Activated CD4-positive, alpha-beta T cell treated with anti-CD3 and anti-CD28 coated beads, Interleukin-10, Interleukin-2, amounts not matched to agents 100 ng/mL and 50 ng/mL, durations not matched to agents 16 hours and 8 hours (primary cell): Measurements from ENCODE around the gene BRIX1.

Source experiments
- DNase-seq: peaks from one replicate; pipeline ENCODE4 v3.0.0-alpha.2; 2020

BRIX1 gene, protein sequence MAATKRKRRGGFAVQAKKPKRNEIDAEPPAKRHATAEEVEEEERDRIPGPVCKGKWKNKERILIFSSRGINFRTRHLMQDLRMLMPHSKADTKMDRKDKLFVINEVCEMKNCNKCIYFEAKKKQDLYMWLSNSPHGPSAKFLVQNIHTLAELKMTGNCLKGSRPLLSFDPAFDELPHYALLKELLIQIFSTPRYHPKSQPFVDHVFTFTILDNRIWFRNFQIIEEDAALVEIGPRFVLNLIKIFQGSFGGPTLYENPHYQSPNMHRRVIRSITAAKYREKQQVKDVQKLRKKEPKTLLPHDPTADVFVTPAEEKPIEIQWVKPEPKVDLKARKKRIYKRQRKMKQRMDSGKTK

DNA sequence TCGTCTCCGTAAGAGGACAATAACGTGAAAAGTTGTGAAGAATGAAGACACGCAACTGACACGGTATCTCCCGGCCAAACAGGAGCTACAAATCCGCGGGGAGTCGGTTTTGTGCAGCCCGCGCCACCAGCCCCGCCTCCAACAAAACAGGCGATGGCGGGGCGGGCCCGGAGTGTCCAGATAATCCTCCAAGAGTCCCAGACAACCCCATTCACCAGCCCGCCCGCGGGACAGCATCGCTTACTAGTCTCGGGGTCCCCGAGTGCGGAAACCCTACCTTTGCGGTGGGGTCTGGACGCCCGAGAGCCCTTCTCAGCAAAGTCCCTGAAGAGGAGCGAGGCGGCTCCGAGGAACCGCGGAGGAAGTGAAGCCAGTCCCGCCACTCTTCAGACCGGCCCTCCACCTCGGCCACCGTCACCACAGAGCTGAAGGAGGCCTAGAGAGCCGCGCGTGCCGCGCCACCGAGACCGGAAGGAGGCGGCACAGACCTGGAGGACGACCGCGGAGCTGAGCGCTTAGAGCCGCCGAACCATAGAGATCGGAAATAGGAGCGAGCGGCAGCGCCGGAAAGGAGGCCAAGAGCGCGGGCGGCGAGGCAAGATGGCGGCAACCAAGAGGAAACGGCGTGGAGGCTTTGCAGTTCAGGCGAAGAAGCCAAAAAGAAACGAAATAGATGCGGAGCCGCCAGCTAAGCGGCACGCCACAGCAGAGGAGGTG is at the start of gene BRIX1, which contains the start of gene RAD1:
TSS of gene BRIX1 (plus strand) at position 573 of the 717 bp plus-strand sequence. CDS start at position 601, 28 bp downstream.
TSS of gene RAD1 (minus strand) at position 366 of the 717 bp plus-strand sequence. CDS start 612 bp downstream, outside the sequence.
- peak; percentile 98 for DNase-seq

DNA sequence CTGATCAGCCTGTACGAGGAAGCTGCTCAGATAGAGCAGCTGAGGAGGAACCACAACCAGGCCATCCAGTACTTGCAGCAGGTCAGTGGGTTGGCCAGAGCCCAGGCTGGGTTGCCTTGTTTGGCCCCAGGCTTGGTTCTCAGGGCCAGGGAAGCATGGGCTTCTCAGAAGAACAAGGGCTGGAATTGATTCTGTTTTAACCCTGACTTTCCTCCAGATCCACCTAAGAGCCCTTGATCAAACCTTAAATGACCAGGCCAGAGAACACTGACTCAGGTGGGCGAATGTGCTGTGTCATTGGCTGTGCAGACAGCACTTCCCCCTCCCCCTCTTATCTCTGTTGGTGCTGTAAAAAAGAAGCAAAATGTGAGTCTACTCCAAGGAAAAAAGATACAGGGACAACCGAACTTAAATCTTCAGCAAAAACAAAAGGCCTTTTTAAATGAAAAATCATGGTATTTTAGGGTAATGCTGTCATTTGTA is 48.5 kb upstream of the BRIX1 start:
- no peak for DNase-seq

DNA sequence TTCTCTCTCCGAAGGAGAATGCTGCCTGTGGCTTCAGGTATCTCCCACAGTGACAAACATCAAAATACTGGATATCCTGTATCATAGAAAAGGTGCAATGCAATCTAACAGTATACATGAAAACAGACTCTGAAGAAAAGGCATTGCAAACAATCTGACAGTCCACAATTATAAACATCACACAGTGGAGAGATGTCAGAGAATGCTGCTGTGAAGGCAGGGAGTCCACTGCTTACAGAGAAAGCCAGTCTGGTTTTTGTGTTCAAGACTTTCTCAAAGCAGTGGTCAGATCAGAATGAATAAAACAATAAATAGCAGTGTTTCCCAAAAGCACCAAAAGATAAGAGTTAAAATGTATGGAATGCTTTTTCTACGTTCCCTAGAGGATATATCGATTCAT is 47.9 kb upstream of the BRIX1 start:
- DNase-seq, result no peak

DNA sequence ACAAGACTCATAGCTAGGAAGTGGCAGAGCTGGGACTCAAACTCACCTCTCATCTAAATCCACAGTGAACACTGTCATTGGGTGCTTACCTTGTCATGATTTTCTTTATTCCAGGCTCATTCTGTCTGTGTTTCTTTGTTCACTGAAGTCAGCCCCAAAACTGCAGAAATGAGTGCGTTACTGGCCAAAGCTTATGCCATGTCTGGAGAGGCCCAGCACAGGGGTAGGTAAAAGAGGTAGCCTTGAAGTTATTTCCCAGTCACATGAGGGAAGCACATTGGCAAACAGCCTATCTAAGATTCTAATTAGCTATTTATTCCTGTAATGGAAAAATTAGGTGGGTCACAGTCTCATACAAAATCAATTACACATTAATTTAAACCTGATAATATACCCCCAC is 46.7 kb upstream of the BRIX1 start:
- DNase-seq, result no peak

DNA sequence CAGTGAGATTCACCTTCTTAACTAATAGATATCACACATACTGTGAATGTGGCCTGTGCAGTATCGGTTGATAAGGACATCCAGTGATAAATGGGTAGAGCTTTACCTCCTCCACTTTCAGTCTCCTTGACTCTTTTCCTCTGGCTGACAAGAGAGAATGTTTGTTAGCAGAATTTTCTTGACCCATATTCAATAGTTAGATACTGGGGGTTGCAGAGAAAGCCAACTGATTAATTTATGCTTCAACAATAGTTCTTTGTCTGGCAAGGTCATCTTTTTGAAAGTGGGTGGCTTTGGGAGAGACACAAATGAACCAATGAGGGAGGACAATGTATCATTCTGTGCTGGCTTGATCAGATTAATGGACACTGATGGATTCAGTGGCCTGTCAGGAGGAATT is 46.3 kb upstream of the BRIX1 start:
- no peak for DNase-seq

DNA sequence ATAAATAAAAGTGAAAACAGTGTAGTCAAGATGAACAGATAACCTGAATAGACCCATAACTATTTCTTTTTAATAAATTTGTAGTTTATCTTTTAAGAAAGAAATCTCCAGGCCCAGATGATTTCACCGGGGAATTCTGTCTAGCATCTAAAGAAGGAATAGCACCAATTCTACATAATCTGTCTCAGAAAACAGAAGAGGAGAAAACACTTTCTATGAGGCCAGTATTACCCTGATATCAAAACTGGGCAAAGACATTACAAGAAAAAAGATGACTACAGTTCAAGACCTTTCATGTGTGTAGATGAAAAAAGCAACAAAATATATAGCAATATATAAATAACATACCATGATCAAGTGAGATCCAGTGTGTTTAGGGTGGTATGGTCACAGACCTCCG is 45.1 kb upstream of the BRIX1 start:
- no peak for DNase-seq

DNA sequence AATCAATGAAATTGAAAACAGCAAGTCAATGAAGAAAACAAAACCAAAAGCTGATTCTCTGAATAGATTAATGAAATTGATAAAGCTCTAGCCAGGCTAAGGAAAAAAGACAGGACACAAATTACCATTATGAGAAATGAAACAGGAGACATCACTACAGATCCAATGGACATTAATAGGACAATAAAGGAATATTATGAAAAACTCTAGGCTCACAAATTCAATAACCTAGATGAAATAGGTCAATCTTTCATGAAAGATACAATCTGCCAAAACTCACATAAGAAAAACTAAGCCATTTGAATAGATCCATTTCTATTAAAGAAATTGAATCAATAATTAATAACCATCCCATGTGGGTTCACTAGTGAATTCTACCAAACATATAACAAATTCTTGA is 39.2 kb upstream of the BRIX1 start:
- DNase-seq, result no peak

DNA sequence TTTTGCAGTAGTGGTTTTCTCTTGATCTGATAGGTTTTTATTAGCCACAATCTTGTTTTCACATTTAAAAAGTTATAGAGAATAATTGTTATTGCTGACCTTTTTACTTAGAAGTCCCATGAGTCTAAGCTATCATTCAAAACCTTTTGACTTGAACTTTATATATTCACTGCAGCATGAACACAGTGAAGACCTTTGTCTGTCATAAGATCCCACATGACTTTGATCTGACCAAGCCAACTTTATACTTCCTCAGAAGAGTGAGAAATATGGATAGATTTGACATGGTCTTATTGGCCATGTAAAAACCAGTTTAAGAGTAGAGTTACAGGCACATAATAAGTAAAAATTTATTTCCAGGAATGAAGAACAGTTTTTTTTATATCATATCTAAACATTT is 34.3 kb upstream of the BRIX1 start:
- DNase-seq, result no peak

DNA sequence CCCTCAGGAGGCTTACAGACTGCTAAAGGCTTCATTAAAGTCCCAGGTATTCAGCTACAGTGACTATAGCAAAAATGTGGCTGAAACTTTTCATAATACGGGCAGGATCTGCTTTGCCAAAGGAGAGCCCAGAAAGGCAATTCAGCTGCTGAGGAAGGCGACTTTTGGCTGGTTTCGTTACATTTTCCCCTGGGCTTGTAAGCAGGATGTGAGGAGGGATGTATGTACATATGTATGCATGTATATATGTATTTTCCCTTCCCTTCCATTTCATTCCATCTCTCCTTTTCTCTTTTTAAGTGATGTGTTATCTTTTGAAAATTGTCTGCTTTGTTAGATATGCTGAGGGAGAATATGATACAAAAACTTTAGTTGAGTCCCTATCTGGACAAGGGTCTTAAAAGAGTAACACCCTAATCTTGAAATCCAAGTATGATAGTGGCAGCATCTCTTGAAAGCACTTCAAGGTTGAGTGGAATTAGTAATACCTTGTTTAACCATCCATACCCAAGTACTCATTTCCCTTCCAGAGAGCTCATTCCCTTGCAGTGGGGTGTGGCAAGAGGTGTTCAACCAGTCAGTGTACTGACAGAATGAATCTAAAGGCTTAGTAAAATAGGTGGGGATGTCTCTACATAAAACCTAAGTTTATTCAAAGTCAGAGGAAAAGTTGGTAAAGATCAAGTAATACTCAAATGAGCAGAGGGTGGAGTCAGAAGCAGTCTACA is 29.0 kb upstream of the BRIX1 start:
- DNase-seq, result peak; percentile 2

DNA sequence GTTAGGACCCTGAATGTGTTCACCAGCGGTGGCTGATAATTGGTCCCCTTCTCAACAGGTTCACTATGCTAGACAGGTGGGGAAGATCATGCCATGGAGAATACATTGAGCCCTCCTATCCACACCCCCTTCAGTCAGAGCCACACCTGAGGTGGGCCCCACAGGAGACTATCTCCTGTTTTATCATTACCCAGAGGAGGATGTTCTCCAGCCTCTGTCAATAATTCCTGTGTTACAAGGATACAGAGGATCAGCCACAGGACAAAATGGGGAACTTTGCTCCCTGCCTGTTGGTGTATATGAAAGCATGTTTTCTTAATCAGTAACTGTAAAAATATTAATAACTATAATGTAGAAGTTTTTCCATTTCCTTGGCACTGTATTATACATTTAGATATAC is 26.1 kb upstream of the BRIX1 start:
- no peak for DNase-seq

DNA sequence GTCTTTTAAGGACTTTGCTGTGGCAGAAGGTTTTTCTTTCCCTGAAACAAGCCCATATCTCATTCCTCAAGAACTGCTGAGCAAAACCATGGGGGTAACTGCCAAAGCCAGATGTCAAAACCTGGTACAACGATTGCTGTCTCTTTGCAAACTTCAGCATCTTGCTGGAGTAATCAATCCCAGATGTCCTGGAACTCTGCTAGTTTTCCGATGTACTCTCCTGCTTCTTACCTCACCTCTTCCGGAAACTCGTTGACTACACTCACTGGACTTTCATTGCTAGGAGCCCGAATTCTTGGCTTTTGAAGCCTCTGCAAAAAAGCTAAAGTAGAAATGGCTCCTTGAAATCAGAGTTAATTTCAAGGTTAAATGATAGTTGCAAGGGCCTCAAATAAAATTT is 23.5 kb upstream of the BRIX1 start:
- DNase-seq, result no peak

DNA sequence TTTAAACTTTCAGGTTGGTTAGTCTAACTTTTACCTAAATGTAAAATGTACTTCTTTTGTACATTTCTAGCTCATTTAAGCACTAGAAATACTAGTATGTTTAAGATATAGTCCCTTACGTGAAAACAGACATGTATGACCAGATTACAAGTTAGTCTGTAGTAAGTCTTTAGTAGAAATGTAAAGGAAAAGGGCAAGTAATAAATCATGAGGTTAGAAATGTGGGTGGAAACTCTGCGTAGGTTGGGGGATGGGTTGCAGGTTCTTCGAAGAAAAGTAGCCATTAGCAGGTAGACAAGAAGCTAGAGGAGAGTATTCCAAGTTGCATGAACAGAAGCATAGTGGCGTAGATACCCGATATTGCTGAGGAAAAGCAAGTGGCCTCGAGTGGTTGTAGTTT is 23.1 kb upstream of the BRIX1 start:
- DNase-seq, result no peak

DNA sequence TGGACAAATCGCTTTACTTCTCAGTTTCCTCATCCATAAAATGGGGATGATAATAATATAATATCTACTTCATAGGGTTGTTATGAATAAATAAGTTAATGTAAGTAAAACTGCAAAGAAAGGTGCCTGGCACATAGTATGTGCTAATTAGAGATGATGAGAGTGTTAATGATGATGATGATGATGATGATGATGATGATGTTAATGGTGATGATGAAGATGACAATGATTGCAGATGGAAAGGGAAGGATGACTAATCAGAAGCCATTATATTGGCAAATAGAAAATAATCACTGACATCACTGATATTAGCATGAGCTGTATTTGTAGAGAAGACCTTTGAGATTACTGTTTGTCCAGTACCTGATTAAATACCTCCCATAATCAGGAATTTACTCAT is 20.8 kb upstream of the BRIX1 start:
- DNase-seq, result no peak

DNA sequence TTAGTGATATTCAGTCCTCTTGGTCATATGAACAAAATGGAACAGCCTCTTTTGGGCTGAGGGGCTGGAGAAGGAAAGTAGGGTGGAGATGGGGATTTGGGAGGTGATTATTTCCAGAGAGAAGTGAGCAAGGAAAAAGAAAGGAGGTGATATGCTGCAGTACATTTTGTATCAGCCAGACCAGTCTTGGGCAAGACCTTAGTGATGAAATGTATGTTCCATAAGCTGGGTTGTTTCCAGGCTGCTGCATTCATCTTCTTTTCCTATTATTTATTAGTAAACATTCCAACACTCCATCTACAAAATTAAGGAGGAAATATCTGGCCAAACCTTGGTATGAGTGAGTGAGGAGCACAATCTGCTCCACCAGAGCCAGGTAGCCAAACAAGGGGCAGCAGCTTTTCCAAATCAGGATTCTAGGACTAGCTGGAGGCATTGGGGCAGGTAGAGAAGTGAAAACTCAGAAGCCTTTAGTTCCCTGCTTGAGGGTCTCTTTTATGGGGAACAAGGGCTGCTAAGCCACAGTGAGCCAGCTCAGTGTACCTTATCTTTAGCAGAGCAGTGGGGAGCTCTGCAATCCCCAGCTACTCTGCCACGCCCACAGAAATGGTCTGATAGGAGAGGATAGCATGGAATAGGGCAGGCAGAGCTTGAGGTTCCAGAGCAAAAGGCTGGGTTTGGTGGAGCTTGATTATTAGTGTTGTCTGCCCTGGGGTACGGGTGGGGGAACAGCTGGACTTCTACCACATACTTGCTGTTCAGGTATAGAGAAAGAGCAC is 19.7 kb upstream of the BRIX1 start:
- no peak for DNase-seq

DNA sequence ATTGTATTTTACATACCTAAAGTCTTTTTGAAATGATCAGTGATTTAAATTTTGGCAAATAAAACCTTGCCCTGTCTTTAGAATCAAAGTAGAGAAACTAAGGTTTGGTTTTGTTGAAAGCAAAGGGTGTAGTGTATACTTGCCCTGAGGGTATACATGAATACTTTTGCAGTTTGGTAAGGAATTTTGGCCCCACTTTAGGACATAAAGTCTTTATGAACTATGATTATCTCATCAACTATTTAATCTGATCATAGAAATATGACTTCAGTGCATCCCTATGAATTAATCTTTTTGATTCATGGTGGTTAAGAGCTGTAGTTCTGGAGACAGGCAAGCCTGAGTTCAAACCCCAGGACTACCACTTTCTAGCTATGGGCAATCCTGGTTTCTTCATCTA is 17.9 kb upstream of the BRIX1 start:
- DNase-seq, result no peak

DNA sequence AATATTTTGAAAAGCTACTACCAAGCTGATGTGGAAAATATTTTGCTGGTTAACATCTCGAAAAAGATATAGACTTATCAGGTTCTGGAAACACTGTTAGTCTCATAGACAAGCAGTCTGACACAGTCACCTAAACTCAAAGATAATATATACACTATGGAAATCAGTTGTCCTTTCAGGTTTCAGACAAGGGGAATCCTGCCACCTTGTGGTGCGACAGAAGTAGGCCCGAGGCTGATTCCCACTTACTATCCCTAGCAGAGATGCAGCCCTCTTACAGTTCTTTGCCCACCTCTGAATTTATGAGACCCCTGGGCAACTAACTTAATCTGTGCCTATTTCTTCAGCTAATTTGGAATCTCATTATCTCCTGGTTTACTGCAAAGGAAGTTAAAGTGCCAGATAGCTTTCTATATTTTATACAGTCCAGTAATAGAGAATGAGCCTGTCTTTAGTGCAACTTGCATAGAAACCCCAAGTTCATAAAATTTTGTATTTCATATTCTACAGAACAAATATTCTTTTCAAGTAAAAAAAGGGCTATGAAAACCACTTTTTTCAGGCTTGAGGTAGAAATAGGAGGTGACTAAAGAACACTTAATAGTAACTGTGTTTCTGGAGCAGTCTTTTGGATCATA is 17.1 kb upstream of the BRIX1 start:
- DNase-seq, result peak; percentile 62

DNA sequence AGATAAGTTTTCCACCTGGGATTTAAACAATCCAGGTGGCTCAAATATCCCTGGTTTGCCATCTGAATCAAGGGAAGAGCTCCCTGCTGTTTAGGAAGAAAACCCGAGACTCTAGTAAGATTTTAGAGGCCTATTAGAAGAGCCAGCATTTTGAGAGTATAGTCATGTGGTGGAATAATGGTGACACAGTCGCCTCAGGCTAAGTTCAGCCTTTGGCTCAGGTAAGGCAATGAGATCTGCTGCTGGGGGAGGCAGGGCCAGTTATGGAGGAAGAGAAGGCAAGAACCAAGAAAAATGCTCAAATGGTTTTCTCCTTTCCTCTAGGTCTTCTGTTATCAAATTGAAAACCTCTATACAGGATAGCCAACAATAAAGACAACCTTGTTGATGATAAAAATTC is 16.4 kb upstream of the BRIX1 start:
- DNase-seq, result no peak

DNA sequence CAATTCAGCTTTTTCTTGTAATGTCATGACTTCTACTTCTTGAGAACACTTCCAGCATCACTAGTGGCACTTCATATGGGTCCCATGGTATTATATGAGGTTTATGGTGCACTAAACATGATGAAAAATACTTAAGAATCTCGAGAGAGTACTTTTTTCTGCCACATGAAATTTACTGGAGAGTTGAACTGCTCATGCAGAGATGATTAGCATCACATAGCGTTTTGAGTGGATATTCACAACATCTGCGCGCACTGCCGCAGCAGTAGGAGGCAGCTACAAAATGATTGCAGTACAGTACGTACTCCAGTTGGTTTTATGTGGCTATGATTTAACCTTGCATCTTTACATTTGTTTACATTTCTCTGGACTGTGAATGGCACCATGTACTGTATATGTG is 14.9 kb upstream of the BRIX1 start:
- DNase-seq, result no peak

DNA sequence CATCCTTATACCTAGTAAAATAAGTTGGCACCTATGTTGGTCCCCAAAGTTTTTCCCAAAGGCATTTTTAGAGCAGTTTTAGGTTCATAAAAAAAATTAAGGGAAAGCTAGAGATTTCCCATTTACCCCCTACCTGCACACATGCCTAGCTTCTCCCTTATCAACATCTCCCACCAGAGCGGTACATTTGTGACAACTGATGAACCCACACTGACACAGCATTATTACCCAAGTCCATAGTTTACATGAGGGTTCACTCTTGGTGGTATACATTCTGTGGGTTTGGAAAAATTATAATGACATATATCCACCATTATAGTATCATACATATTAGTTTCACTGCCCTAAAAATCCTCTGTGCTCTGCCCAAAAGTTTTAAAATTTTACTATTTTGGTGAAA is 12.3 kb upstream of the BRIX1 start:
- no peak for DNase-seq

DNA sequence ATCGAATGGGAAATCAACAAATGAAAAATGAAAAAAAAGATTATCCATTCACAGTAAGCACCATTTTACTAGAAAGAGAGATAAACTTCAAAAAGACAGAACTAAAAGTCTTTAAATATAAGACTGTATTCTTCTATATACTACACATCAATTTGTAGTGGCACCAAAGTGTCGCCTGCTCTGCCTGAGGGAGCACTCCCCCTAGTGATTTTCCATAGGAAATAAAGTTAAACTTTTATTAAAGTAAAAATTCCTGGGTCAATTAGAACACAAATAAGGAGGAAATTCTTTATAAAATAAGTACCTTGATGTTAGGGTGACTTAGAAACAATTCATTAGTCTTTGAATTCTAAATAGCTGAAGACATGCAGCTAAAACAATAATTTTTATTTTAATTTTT is 9.9 kb upstream of the BRIX1 start:
- no peak for DNase-seq

DNA sequence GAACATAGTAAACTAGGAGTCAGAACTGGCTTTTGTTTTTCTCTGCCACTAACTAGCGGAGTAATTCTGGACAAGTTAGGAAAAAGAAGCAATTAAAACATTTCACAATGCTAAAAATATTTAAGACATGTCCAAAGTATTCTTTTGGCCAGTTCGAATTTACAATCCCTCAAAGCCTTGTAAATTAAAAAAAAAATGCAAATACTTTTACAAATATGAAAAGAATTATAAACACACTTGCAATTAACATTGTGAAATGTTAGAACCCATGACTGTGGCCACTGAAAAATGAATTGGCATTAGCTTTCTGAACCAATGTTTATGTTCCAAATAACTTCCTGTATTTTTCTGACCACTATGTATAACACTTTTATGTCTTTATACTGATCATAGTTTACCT is 2.4 kb upstream of the BRIX1 start:
- no peak for DNase-seq

DNA sequence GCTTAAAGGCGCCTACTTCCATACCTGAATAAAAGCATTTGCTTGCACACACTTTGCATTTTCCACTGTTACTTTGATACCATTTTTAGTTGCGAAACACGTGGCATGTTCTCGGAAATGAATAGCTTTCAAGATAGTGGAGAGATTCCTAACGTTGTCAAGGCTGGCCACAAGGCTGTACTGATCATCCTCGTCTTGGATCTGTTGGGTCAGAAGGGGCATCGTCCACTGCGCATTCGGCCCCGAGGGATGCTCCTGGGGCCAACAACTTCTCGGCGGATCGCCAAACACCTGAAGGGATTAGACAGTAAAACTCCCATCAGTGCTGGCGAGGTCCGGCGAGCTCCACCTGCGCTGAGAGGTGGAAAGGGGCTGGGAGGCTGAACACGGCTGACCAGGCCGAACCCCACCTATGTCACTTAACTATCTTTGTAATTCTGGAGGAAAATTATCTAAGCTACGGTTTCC is 806 bp upstream of the BRIX1 start:
- DNase-seq, result peak; percentile 43
